Brain microvascular endothelial cell (primary cell): ENCODE data around the gene USP15.
"Not testable (repeated sequence)": the region's sequence is repeated elsewhere in the genome, so short reads cannot be mapped to it uniquely, and the experiment has no call there.

Experiments
- DNase-seq: peaks from one replicate; pipeline ENCODE4 v3.0.0-alpha.2; 2020
- H3K27ac ChIP-seq: fragments of 250-450 bp; sonication (Bioruptor Pico); 2 replicates; pipeline ENCODE4 v1.5.1; 2020; ENCODE audit warnings: mild to moderate bottlenecking, moderate library complexity
- H3K27me3 ChIP-seq: fragments of 250-450 bp; sonication (Bioruptor Pico); replicated peaks from 2 replicates; pipeline ENCODE4 v1.5.1; 2020; ENCODE audit warnings: mild to moderate bottlenecking
- H3K36me3 ChIP-seq: fragments of 250-450 bp; sonication (Bioruptor Pico); replicated peaks from 2 replicates; pipeline ENCODE4 v1.5.1; 2020; ENCODE audit warnings: mild to moderate bottlenecking
- H3K4me3 ChIP-seq: 2 replicates; pipeline ENCODE4 v1.5.1; 2011; ENCODE audit warnings: low read depth, mild to moderate bottlenecking, control low read depth, low read length, moderate library complexity
- CTCF ChIP-seq: IDR thresholded peaks from 2 replicates; pipeline ENCODE4 v1.5.1; 2011; ENCODE audit warnings: low read depth, mild to moderate bottlenecking, moderate library complexity, low read length, control low read depth, inconsistent platforms; ENCODE audit errors: missing control alignments
- in situ Hi-C: cut with HindIII; loops from 2 replicates; pipeline ENCODE4 v1.10.0; 2017; ENCODE audit warnings: low sequenced_read_pairs, low pct_ligation_motif_present

USP15 gene

GRCh38 chr12:62351326-62351725 lies 91.1 kb downstream of the USP15 start:
- no peaks in the 10 kb centered on the region for H3K27me3 ChIP-seq
- H3K4me3 ChIP-seq = no peak overlapping the region
- in situ Hi-C loops = no loop called here
- no peak for TF ChIP-seq CTCF
- H3K36me3 ChIP-seq = no peaks in the 10 kb centered on the region
- no peak for DNase-seq
- H3K27ac ChIP-seq = no peak overlapping the region

GRCh38 chr12:62361048-62361447 lies 100.8 kb downstream of the USP15 start:
- Histone ChIP-seq H3K4me3 (no peak overlapping the region), H3K27me3 (no peaks in the 10 kb centered on the region), H3K36me3 (no peaks in the 10 kb centered on the region), H3K27ac (no peak overlapping the region)
- in situ Hi-C loops = no loop called here
- no peak for TF ChIP-seq CTCF
- no peak for DNase-seq

- in situ Hi-C loops = no loop called here
- H3K27ac ChIP-seq = no peak overlapping the region
- DNase-seq = no peak
- TF ChIP-seq CTCF = no peak
- H3K4me3 ChIP-seq = no peak overlapping the region
- no peaks in the 10 kb centered on the region for H3K36me3 ChIP-seq
- H3K27me3 ChIP-seq = no peaks in the 10 kb centered on the region
Measured at GRCh38 chr12:62363506-62363905, 103.3 kb downstream of the USP15 start.

- H3K27me3 ChIP-seq, H3K27ac ChIP-seq, H3K36me3 ChIP-seq, in situ Hi-C loops, H3K4me3 ChIP-seq, DNase-seq: not testable (repeated sequence)
Measured at GRCh38 chr12:62364697-62365096, 104.5 kb downstream of the USP15 start.

GRCh38 chr12:62365846-62366245 lies 105.6 kb downstream of the USP15 start:
- not testable (repeated sequence) for H3K27ac ChIP-seq

GRCh38 chr12:62368430-62369223 lies 108.4 kb downstream of the USP15 start:
- in situ Hi-C loops, H3K27ac ChIP-seq, H3K4me3 ChIP-seq, H3K36me3 ChIP-seq, DNase-seq, H3K27me3 ChIP-seq: not testable (repeated sequence)

More at GRCh38 chr12:62365846-62366245, 105.6 kb downstream of the USP15 start:
- H3K36me3 ChIP-seq, H3K27me3 ChIP-seq, H3K4me3 ChIP-seq, in situ Hi-C loops, DNase-seq: not testable (repeated sequence)

GRCh38 chr12:62370189-62370588 lies 110.0 kb downstream of the USP15 start:
- Histone ChIP-seq H3K27me3 (no peaks in the 10 kb centered on the region), H3K4me3 (no peak overlapping the region), H3K36me3 (no peaks in the 10 kb centered on the region), H3K27ac (no peak overlapping the region)
- in situ Hi-C loops = no loop called here
- DNase-seq = no peak
- no peak for TF ChIP-seq CTCF
